OCI-LY7 (cell line): Measurements from ENCODE around the gene ADPRHL1.

Experiments used
- EZH2phosphoT487 ChIP-seq: fragments of 200-600 bp; sonication (generic); IDR thresholded peaks from 2 replicates; pipeline ENCODE4 v1.6.1; 2018; ENCODE audit warnings: low read depth, borderline replicate concordance, mild to moderate bottlenecking, mixed run types, antibody characterized with exemption, low read length, moderate library complexity, mixed read lengths
- TF ChIP-seq, protein P1 (sequence below): fragments of 200-600 bp; sonication (generic); conservative IDR thresholded peaks from 2 replicates; pipeline ENCODE4 v1.5.1; 2014; ENCODE audit warnings: mild to moderate bottlenecking, antibody characterized with exemption, low read length, moderate library complexity, mixed read lengths

GRCh38 chr13:113374511-113375175 is 78.6 kb downstream of the ADPRHL1 start:
- TF ChIP-seq, protein P1, sequence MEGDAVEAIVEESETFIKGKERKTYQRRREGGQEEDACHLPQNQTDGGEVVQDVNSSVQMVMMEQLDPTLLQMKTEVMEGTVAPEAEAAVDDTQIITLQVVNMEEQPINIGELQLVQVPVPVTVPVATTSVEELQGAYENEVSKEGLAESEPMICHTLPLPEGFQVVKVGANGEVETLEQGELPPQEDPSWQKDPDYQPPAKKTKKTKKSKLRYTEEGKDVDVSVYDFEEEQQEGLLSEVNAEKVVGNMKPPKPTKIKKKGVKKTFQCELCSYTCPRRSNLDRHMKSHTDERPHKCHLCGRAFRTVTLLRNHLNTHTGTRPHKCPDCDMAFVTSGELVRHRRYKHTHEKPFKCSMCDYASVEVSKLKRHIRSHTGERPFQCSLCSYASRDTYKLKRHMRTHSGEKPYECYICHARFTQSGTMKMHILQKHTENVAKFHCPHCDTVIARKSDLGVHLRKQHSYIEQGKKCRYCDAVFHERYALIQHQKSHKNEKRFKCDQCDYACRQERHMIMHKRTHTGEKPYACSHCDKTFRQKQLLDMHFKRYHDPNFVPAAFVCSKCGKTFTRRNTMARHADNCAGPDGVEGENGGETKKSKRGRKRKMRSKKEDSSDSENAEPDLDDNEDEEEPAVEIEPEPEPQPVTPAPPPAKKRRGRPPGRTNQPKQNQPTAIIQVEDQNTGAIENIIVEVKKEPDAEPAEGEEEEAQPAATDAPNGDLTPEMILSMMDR, result no peak
- no peak for TF ChIP-seq EZH2phosphoT487
